ENCODE measurements around the gene PTPRN2. TPM values are rescaled to one million over a fixed set of nuclear protein-coding genes. Genes with fewer than 3 reads are reported as not detected.
A peak's percentile ranks its signal among the peaks of the same experiment; 100 is the strongest.

The PTPRN2 gene
- total and polyA plus RNA-seq, 4 experiments from 2014 or later: 1.7 to 2.6 (median 1.9) TPM

- Mint-ChIP-seq H3K36me3 (no peaks in the 10 kb centered on the region), H3K27ac (no peak overlapping the region), H3K27me3 (no peaks in the 10 kb centered on the region), H3K9me3 (peaks cover 0 to 4% (median 0%) of the 10 kb centered on the region in 8 donors), H3K4me3 (peak overlapping the region in 1 of 8 donors; percentile 48), H3K4me1 (peaks cover 0 to 1% (median 0%) of the 10 kb centered on the region in 4 donors)
- Histone ChIP-seq H3K36me3 (ENCODE audit: insufficient read depth, low read length) (no peaks in the 10 kb centered on the region), H3K9me3 (ENCODE audit: control insufficient read depth in 1 of 2, low read length in 2 of 2) (no peaks in the 10 kb centered on the region), H3K27ac (ENCODE audit: low read depth, low read length) (no peak overlapping the region), H3K4me1 (ENCODE audit: insufficient read depth, low read length) (no peaks in the 10 kb centered on the region), H3K4me3 (ENCODE audit: low read length in 2 of 2) (no peak overlapping the region), H3K27me3 (ENCODE audit: insufficient read depth, low read length) (no peaks in the 10 kb centered on the region)
- CTCF ChIA-PET (ENCODE audit: partially characterized antibody): no interaction called here
- intact Hi-C loops (cut with micrococcal nuclease): no loop called here
- DNase-seq: no peak
- POLR2A ChIA-PET (ENCODE audit: partially characterized antibody): no interaction called here
Measured at GRCh38 chr7:157651366-157652160, 936.1 kb downstream of the PTPRN2 start.

DNA sequence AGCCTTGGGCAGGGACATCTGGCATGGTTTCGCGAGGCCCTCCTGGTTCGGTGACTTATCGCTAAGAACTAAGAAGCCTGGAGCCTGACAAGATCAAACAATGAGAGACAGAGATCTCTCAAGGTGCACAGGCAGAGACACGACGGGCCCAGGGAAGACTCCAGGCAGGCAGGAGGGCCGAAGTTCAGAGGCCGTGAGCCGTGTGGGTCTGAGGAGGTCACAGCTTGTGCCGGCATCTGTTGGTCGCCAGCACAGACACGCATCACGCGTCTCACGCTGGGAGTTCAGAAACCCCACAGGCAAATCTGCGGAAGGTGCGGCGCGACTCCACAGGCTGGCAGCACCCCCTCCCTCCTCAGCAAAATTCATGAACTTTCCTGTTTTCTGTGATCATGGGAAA lies 936.8 kb downstream of the PTPRN2 start:
- CTCF ChIA-PET (ENCODE audit: partially characterized antibody): no interaction called here

DNA sequence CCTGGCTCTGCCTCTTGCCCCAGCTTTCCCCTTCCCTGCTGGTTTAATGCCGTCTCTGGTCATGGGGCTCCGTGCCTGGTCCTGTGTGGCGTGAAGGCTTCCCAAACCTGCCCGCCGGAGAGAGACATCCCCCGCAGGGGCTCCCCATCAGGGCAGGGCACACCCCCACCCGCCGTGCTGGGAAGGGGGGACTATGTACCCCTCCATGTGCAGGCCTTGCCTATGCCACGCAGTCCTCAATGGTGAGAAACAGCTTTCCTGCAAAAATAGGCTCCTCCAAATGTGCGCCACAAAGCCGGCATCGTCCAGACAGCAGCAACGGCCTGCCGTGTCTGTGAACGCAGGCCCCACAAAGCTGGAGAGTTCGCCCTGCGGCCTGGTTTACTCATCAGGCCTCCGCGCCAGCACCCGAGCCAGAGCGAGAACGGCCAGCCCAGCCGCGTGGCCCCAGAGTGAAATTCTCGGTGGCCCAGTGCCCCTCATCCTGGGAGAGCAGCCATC lies 937.4 kb downstream of the PTPRN2 start:
- Mint-ChIP-seq H3K4me3 (no peak overlapping the region), H3K27me3 (no peaks in the 10 kb centered on the region), H3K36me3 (no peaks in the 10 kb centered on the region), H3K9me3 (peaks cover 0 to 4% (median 0%) of the 10 kb centered on the region in 8 donors), H3K27ac (no peak overlapping the region), H3K4me1 (peaks cover 0 to 1% (median 0%) of the 10 kb centered on the region in 4 donors)
- Histone ChIP-seq H3K9me3 (ENCODE audit: control insufficient read depth in 1 of 2, low read length in 2 of 2) (no peaks in the 10 kb centered on the region), H3K4me1 (ENCODE audit: insufficient read depth, low read length) (no peaks in the 10 kb centered on the region), H3K36me3 (ENCODE audit: insufficient read depth, low read length) (no peaks in the 10 kb centered on the region), H3K27me3 (ENCODE audit: insufficient read depth, low read length) (no peaks in the 10 kb centered on the region), H3K27ac (ENCODE audit: low read depth, low read length) (no peak overlapping the region), H3K4me3 (ENCODE audit: low read length in 2 of 2) (no peak overlapping the region)
- DNase-seq: no peak
- ChIA-PET POLR2A (ENCODE audit: partially characterized antibody) (no interaction called here), CTCF (ENCODE audit: partially characterized antibody) (no interaction called here)
- intact Hi-C loops (cut with micrococcal nuclease): no loop called here

More for the DNA sequence above, 936.8 kb downstream of the PTPRN2 start:
- Mint-ChIP-seq H3K4me1 (peaks cover 0 to 1% (median 0%) of the 10 kb centered on the region in 4 donors), H3K4me3 (no peak overlapping the region), H3K27ac (no peak overlapping the region), H3K9me3 (peaks cover 0 to 4% (median 0%) of the 10 kb centered on the region in 8 donors), H3K36me3 (no peaks in the 10 kb centered on the region), H3K27me3 (no peaks in the 10 kb centered on the region)
- POLR2A ChIA-PET (ENCODE audit: partially characterized antibody): no interaction called here
- H3K4me1 ChIP-seq (ENCODE audit: insufficient read depth, low read length): no peaks in the 10 kb centered on the region
- no peaks in the 10 kb centered on the region for H3K9me3 ChIP-seq (ENCODE audit: control insufficient read depth in 1 of 2, low read length in 2 of 2)
- intact Hi-C loops (cut with micrococcal nuclease): no loop called here
- no peaks in the 10 kb centered on the region for H3K36me3 ChIP-seq (ENCODE audit: insufficient read depth, low read length)
- H3K4me3 ChIP-seq (ENCODE audit: low read length in 2 of 2): no peak overlapping the region
- H3K27ac ChIP-seq (ENCODE audit: low read depth, low read length): no peak overlapping the region
- DNase-seq: no peak
- no peaks in the 10 kb centered on the region for H3K27me3 ChIP-seq (ENCODE audit: insufficient read depth, low read length)

DNA sequence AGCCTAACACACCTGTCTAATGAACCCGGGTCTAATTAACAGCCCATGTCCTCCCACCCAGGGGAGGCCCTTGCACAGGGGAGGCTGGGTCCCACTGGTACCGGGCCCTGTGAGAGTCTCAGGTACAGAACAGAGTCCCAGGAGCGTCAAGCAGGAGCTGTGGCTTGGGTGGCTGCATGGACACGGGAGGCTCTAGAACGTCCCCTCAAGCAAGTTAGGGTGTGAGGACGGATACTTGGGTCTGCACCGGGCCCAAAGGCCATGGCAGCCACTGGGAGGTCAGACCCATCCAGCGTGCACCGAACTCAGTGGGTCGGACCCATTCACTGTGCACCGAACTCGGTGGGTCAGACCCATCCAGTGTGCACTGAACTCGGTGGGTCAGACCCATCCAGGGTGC lies 941.1 kb downstream of the PTPRN2 start:
- Mint-ChIP-seq H3K36me3 (peaks cover 0 to 3% of the 10 kb centered on the region in 2 donors), H3K9me3 (peaks cover 0 to 7% (median 0%) of the 10 kb centered on the region in 8 donors), H3K27ac (no peak overlapping the region), H3K4me1 (peaks cover 0 to 1% (median 0%) of the 10 kb centered on the region in 4 donors), H3K27me3 (peaks cover 2 to 10% of the 10 kb centered on the region in 2 donors), H3K4me3 (no peak overlapping the region)
- Histone ChIP-seq H3K4me1 (ENCODE audit: insufficient read depth, low read length) (no peaks in the 10 kb centered on the region), H3K4me3 (ENCODE audit: low read length in 2 of 2) (no peak overlapping the region), H3K36me3 (ENCODE audit: insufficient read depth, low read length) (no peaks in the 10 kb centered on the region), H3K27ac (ENCODE audit: low read depth, low read length) (no peak overlapping the region), H3K9me3 (ENCODE audit: control insufficient read depth in 1 of 2, low read length in 2 of 2) (no peaks in the 10 kb centered on the region), H3K27me3 (ENCODE audit: insufficient read depth, low read length) (no peaks in the 10 kb centered on the region)
- intact Hi-C loops (cut with micrococcal nuclease): no loop called here
- no peak for DNase-seq
- ChIA-PET CTCF (ENCODE audit: partially characterized antibody) (no interaction called here), POLR2A (ENCODE audit: partially characterized antibody) (no interaction called here)

GRCh38 chr7:157645539-157645938 lies 942.1 kb downstream of the PTPRN2 start:
- H3K27me3 ChIP-seq (ENCODE audit: insufficient read depth, low read length): no peaks in the 10 kb centered on the region
- no peaks in the 10 kb centered on the region for H3K4me1 ChIP-seq (ENCODE audit: insufficient read depth, low read length)
- no peak overlapping the region for H3K4me3 ChIP-seq (ENCODE audit: low read length in 2 of 2)
- DNase-seq: no peak
- Mint-ChIP-seq H3K27ac (no peak overlapping the region), H3K4me3 (no peak overlapping the region), H3K4me1 (no peaks in the 10 kb centered on the region), H3K9me3 (peaks cover 0 to 11% (median 5%) of the 10 kb centered on the region in 8 donors), H3K36me3 (peaks cover 0 to 7% of the 10 kb centered on the region in 2 donors), H3K27me3 (peaks cover 4 to 15% of the 10 kb centered on the region in 2 donors)
- no peaks in the 10 kb centered on the region for H3K36me3 ChIP-seq (ENCODE audit: insufficient read depth, low read length)
- intact Hi-C loops (cut with micrococcal nuclease): no loop called here
- H3K9me3 ChIP-seq (ENCODE audit: control insufficient read depth in 1 of 2, low read length in 2 of 2): no peaks in the 10 kb centered on the region
- ChIA-PET POLR2A (ENCODE audit: partially characterized antibody) (no interaction called here), CTCF (ENCODE audit: partially characterized antibody) (no interaction called here)
- no peak overlapping the region for H3K27ac ChIP-seq (ENCODE audit: low read depth, low read length)

GRCh38 chr7:157644946-157645345 lies 942.7 kb downstream of the PTPRN2 start:
- Mint-ChIP-seq H3K4me1 (no peaks in the 10 kb centered on the region), H3K9me3 (peaks cover 0 to 12% (median 10%) of the 10 kb centered on the region in 8 donors), H3K27me3 (peaks cover 6 to 15% of the 10 kb centered on the region in 2 donors), H3K4me3 (no peak overlapping the region), H3K36me3 (peaks cover 0 to 13% of the 10 kb centered on the region in 2 donors), H3K27ac (no peak overlapping the region)
- no peaks in the 10 kb centered on the region for H3K36me3 ChIP-seq (ENCODE audit: insufficient read depth, low read length)
- no peaks in the 10 kb centered on the region for H3K9me3 ChIP-seq (ENCODE audit: control insufficient read depth in 1 of 2, low read length in 2 of 2)
- CTCF ChIA-PET (ENCODE audit: partially characterized antibody): no interaction called here
- no peak overlapping the region for H3K4me3 ChIP-seq (ENCODE audit: low read length in 2 of 2)
- intact Hi-C loops (cut with micrococcal nuclease): no loop called here
- no peaks in the 10 kb centered on the region for H3K27me3 ChIP-seq (ENCODE audit: insufficient read depth, low read length)
- H3K4me1 ChIP-seq (ENCODE audit: insufficient read depth, low read length): no peaks in the 10 kb centered on the region
- DNase-seq: no peak
- POLR2A ChIA-PET (ENCODE audit: partially characterized antibody): no interaction called here
- no peak overlapping the region for H3K27ac ChIP-seq (ENCODE audit: low read depth, low read length)

DNA sequence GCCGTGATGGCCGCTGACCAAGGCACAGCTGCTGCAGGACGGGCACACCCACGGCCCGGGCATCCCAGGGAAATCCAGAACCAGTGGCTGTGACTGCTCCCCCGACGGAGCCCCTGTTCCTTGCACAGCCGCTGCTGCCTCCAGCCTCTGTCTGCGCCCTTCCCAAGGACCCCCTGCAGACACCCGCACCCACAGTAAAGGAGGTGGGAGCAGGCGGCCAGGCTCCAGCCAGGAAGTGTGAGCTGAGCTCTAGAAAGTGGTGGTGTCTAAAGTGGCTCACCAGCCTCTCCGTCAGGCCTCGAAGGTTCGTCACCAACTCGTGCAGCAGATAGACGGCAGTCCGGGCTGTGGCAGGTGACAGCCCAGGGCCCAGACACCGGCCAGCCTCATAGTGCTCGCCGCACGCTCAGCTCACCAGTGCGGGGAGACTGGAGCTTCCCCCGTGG lies 944.1 kb downstream of the PTPRN2 start:
- DNase-seq: no peak

More for the DNA sequence above, 944.1 kb downstream of the PTPRN2 start:
- H3K9me3 ChIP-seq (ENCODE audit: control insufficient read depth in 1 of 2, low read length in 2 of 2): peaks cover 0 to 3% of the 10 kb centered on the region in 2 donors
- no peaks in the 10 kb centered on the region for H3K27me3 ChIP-seq (ENCODE audit: insufficient read depth, low read length)
- CTCF ChIA-PET (ENCODE audit: partially characterized antibody): no interaction called here
- no peaks in the 10 kb centered on the region for H3K4me1 ChIP-seq (ENCODE audit: insufficient read depth, low read length)
- POLR2A ChIA-PET (ENCODE audit: partially characterized antibody): no interaction called here
- no peaks in the 10 kb centered on the region for H3K36me3 ChIP-seq (ENCODE audit: insufficient read depth, low read length)
- peaks cover 0 to 23% (median 12%) of the 10 kb centered on the region in 8 donors for H3K9me3 Mint-ChIP-seq
- intact Hi-C loops (cut with micrococcal nuclease): no loop called here
- no peak overlapping the region for H3K27ac Mint-ChIP-seq
- no peak overlapping the region for H3K4me3 ChIP-seq (ENCODE audit: low read length in 2 of 2)
- H3K27me3 Mint-ChIP-seq: peaks cover 9 to 15% of the 10 kb centered on the region in 2 donors
- H3K27ac ChIP-seq (ENCODE audit: low read depth, low read length): no peak overlapping the region
- H3K4me3 Mint-ChIP-seq: no peak overlapping the region
- H3K36me3 Mint-ChIP-seq: peaks cover 0 to 15% of the 10 kb centered on the region in 2 donors
- H3K4me1 Mint-ChIP-seq: no peaks in the 10 kb centered on the region

All from CD4-positive, alpha-beta memory T cell (primary cell).